Neuronal stem cell (in vitro differentiated cells): ENCODE measurements around the gene RBM27. TPM values are rescaled to one million over a fixed set of nuclear protein-coding genes. Genes with fewer than 3 reads are reported as not detected.

Experiments used
- small RNA-seq: library from polyadenylated mRNA; stranded (forward); fragments of <200 nt; extraction: miRNeasy Mini kit (QIAGEN cat#:217004); gene quantifications from one replicate; pipeline ENCODE3, GENCODE V24; 2013; ENCODE audit not compliant: insufficient read depth

Gene RBM27

Small RNA genes lying within 50 kb of the gene (small RNA-seq; reads per million reads assigned to genes)
- gene RNU7-180P: not detected
